ENCODE measurements around the gene EXOG.
A peak's percentile ranks its signal among the peaks of the same experiment; 100 is the strongest.

Gene EXOG, protein sequence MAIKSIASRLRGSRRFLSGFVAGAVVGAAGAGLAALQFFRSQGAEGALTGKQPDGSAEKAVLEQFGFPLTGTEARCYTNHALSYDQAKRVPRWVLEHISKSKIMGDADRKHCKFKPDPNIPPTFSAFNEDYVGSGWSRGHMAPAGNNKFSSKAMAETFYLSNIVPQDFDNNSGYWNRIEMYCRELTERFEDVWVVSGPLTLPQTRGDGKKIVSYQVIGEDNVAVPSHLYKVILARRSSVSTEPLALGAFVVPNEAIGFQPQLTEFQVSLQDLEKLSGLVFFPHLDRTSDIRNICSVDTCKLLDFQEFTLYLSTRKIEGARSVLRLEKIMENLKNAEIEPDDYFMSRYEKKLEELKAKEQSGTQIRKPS

DNA sequence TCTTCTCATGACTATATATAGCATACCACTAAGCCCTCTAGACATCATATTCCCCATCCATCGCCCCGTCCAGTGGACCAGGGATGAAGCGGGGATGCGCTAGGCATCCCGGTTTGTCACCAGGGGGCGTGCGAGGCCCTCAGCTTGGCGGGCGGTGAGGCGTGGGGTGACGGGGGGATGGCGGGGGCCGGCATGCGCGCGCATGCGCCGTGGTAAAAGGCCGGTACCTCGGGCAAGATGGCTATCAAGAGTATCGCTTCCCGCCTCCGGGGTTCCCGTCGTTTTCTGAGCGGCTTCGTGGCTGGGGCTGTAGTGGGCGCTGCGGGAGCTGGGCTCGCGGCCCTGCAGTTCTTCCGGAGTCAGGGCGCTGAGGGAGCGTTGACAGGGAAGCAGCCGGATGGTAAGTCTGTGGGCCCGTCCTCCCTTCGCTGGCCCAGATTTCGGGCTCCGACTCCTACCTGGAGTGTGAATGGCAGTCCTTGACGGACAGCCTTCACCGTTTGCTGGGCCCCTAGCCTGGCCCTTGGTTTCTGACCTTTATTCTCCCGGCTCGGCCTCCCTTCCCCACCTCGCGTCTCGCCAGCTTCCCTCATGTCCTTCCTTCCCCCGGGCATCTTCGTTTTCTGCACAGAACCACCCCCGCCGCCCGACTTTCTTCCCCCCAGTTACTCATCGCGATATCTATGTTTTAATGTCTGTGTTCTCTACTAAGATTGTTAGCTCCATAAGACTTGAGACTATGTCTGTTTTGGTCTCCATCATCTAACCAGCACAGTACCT is at the start of gene EXOG:
Gene EXOG, plus strand, starts transcription at position 210 of the 780 bp plus-strand sequence. Its CDS starts 28 bp downstream, at position 238.
- DNase-seq (ENCODE audit: low read depth, low spot score): peak; percentile 90

DNA sequence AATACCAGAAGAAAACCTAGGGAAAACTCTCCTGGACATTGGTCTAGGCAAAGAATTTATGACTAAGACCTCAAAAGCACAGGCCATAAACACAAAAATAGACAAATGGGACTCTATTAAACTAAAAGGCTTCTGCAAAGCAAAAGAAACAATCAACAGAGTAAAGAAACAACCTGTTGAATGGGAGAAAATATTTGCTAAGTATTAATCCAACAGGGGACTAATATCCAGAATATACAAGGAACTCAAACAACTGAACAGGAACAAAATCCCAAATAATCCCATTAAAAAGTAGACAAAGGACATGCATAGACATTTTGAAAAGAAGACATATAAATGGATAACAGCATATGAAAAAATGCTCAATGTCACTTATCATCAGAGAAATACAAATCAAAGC is 49.3 kb upstream of the EXOG start:
- no peak for DNase-seq (ENCODE audit: low read depth, low spot score)

GRCh38 chr3:38450853-38451252 is 45.3 kb upstream of the EXOG start:
- DNase-seq (ENCODE audit: low read depth, low spot score): no peak

DNA sequence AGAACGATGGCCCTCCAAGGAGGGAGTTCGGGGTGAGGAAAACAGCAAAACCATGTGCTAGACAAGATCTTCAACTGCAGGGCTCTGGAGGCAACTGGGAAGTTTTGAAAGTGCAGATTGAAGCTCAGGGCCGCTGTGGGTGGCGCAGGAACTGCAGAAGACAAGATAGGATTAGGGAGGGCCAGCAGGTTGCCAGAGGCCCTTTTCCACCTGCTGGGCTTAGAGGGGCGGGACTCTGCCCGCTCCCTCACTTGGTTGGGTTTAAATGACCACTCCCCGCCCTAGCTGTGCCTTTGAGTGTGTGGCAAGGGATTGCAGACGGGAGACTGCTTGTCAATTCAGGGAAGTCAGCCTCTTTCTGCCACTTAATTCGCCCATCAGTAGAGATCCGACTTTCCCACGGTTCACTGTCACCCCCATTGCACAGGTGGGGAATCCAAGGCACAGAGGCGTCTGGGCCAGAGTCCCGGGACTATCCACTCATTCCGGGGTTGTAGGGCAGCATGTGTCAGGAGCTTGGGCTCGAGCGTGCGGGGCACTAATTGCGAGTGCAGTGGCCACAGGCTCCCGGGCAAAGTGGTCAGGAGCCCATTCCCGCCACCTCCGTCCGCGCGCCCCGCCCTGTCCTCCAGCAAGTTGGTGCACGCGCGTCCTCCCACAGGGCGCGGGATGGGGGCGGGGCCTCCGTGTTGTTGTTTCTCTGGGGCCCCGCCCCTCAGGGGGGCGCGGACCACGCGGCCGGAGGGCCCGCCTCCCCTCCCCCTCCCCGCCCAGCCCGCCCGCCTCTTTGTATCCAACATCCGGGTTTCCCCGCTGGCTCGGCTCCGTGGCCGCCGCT is 42.8 kb upstream of the EXOG start, which contains the start of gene ACVR2B:
Gene ACVR2B, plus strand, starts transcription at position 816 of the 838 bp plus-strand sequence. CDS start 433 bp downstream, outside the sequence.
- DNase-seq (ENCODE audit: low read depth, low spot score): no peak

- DNase-seq (ENCODE audit: low read depth, low spot score): no peak
Observed at GRCh38 chr3:38453913-38454177, 42.3 kb upstream of the EXOG start.

GRCh38 chr3:38454178-38454883 is 41.8 kb upstream of the EXOG start:
- DNase-seq (ENCODE audit: low read depth, low spot score): no peak

DNA sequence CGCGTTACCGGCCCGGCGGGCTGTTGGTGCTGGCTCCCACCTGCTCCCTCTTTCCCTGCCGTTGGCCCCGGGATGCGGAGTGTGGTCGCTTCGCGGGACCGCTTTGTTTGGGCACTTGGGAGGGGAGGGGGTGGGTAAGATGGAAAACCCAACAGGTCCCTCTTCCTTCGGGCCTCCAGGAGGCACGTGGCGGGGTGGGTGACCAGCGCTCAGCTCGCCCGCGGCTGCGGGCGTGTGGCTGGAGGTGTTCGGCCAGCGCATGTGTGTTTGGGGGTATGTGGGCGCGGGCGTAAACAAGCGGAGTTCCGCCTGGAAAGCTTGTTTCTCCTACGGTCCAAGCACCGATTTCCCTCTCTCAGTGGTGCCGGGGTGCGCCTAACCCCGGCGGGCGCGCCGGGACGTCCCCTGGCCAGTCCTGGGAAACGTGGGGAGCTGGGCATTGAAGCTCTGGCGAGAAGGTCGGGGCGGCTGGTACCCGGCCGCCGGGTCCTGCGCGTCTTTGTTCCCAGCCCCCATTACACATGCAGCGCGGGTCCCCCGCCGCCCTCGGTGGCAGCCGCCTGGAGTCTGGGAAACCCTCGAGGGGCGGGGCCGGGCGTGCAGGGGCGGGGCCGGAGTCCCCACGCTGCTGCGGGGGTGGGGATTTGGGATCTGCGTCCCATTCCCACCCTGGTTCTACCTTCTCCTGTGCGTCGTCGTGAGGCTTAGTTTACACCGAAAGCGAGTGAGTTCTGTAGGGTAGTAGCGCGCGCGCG is 41.1 kb upstream of the EXOG start:
- no peak for DNase-seq (ENCODE audit: low read depth, low spot score)

DNA sequence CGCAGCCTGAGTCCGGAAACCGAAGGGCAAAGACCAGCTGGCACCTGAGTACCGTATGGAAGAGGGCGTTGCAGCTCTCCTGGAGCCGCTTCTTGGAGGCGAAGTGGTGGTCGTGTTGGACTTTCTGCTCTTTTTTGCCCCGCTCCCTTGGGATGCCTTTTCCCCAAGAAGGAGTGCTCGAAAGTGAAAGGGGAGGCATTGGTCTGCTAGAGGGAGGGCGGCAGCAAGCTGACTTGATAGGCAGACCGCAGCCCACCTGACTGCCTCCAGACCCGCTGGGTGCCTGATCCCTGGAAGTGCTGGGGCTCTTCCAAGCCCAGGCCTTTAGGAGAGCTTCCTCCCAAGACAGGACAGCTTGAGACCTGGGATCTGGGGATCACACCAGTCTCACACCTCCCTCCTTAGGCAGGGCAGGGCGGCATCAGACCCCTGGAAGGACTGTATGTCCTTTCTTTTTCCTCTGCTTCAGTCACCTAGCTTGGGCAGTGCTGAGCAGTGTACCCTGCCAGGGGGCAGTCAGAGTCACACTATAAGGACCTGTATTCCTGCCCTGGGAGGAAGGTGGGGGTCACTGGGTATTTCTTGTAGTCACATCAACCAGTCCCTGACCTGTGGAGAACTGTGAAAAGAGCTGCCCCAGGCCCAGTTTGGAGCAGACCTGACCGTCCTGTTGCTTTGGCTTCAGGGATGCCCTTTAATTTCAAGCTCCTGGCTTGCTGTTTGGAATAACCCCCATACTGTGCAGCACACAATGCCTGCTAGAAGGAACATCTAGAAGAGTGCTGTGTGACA is 40.3 kb upstream of the EXOG start:
- DNase-seq (ENCODE audit: low read depth, low spot score): no peak

GRCh38 chr3:38457111-38458003 is 38.8 kb upstream of the EXOG start:
- DNase-seq (ENCODE audit: low read depth, low spot score): no peak

DNA sequence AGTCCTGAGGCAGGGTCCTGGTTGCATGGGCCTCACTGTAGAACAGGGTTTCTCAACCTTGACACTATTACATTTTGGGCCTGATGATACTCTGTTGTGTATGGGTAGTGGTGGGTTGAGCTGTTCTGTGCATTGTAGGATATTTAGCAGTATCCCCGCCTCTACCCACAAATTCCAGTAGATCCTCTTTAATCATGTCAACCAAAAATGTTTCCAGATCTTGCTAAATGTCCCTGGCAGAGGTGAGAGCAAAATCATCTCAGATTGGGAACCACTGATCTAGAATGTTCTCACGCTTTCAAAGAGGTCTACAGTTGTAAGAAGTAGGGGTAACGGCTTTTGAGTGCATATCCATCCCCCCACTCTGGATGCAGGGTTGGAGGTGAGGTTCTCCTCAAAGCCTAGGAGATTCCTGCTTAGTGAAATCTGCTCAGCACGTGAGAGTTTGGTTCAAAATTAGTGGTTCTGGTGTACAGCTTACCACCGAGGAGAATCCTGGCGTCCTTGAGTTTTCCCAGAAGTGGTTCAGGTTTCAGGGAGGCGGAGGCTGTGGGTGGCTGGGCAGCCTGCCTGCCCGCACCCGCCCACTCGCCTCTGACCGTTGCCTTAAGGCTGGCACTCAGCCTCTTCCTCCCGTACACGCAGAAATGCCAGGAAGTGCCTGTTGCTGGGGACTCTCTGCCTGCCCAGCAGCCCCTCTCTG is 37.2 kb upstream of the EXOG start:
- no peak for DNase-seq (ENCODE audit: low read depth, low spot score)

DNA sequence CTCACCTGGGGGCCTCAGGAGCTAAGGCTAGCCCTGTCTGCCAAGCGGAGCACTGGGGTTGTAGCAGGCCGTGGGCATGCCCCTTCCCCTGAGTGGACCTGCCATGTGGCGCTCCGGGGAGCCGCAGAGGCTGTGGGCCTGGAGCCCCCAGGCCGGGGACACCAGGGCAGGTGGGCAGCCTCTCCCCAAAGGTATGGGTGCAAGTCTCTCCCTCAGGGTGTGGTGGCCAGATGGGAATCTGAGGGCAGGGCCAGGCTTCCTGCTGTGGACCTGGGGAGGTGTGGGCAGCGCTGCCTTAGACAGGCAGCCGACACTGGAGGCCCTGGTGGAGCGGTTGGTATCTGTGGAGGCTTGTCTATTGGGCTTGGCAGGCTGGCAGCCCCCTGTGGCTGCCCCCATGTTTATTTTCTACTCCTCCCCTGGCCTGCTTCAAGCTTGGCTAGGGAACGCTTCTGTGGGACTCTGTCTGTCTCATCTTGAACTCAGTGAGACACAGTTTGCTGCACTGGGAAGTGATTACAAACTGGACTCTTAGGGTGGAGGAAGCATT is 36.6 kb upstream of the EXOG start:
- no peak for DNase-seq (ENCODE audit: low read depth, low spot score)

- no peak for DNase-seq (ENCODE audit: low read depth, low spot score)
Observed at GRCh38 chr3:38460377-38461270, 35.5 kb upstream of the EXOG start.

GRCh38 chr3:38465588-38466154 is 30.5 kb upstream of the EXOG start:
- no peak for DNase-seq (ENCODE audit: low read depth, low spot score)

GRCh38 chr3:38468765-38469164 is 27.4 kb upstream of the EXOG start:
- DNase-seq (ENCODE audit: low read depth, low spot score): no peak

DNA sequence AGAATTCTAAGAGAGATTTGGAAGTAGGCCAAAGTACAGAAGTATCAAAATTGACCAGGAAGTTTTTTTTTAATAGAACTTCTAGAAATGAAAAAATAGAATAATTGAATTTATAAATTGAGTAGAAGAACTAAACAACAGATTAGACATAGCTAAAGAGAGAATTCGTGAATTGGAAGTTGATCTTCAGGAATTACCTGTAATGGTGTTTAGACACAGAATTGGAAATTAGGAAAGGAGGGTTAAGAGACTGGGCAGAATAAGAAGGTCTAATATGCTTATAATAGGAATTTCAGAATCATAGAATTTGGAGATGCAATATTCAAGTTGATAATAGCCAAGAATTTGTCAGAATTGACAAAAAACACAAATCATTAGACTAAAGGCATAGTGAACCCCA is 26.3 kb upstream of the EXOG start:
- DNase-seq (ENCODE audit: low read depth, low spot score): no peak

GRCh38 chr3:38471260-38471857 is 24.8 kb upstream of the EXOG start:
- no peak for DNase-seq (ENCODE audit: low read depth, low spot score)
